Measurements from ENCODE around the gene VAT1. TPM values are rescaled to one million over a fixed set of nuclear protein-coding genes. Genes with fewer than 3 reads are reported as not detected.

VAT1 gene
- total and polyA plus RNA-seq, 9 of the 15 experiments (the other 6 are each of a cell fraction or from before 2014, with no cell fraction given): 29.4 to 153 (median 66.7) TPM

GRCh38 chr17:42997984-42998938, 23.9 kb downstream of the VAT1 start, which contains the start of gene RPL27 (continued):
- TF ChIP-seq TFAM (CRISPR knock-in tag; conservative IDR thresholded peaks at IDR 0.05) (no peak), CHD7 (IDR thresholded peaks at IDR 0.05; ENCODE audit: low read depth, low read length) (no peak), ZNF609 (CRISPR knock-in tag; IDR thresholded peaks at IDR 0.05; ENCODE audit: borderline replicate concordance) (0 out of 2 replicates have a peak, but pooled peaks have one; percentile 35), MCM2 (IDR thresholded peaks at IDR 0.05; ENCODE audit: low read depth) (no peak), MTA2 (IDR thresholded peaks at IDR 0.05; ENCODE audit: low read depth) (peak; percentile 74), ZNF639 (CRISPR knock-in tag; conservative IDR thresholded peaks at IDR 0.05 in 1 of 2, IDR thresholded peaks at IDR 0.05 in 1 of 2) (peak in 1 of 2 experiments; percentile 80; a peak in 1 of 4 replicates)

All from K562 (cell line).